Loucy (cell line): ENCODE data around the gene JMJD8.

Experiments used
- H2AFZ ChIP-seq: fragments of 200-600 bp; sonication (generic); 2 replicates; pipeline ENCODE4 v1.6.0; 2016; ENCODE audit warnings: antibody characterized with exemption, mild to moderate bottlenecking, low read length, moderate library complexity
- H3F3A ChIP-seq: fragments of 200-600 bp; 2 replicates; pipeline ENCODE4 v1.6.0; 2016; ENCODE audit warnings: antibody characterized with exemption, low read depth, mild to moderate bottlenecking
- H3K27me3 ChIP-seq: fragments of 200-600 bp; sonication (generic); 2 replicates; pipeline ENCODE4 v1.6.1; 2014; ENCODE audit warnings: low read length, mild to moderate bottlenecking; ENCODE audit not compliant: insufficient read depth, poor library complexity, severe bottlenecking
- H3K36me3 ChIP-seq: fragments of 200-600 bp; sonication (generic); 2 replicates; pipeline ENCODE4 v1.6.1; 2016; ENCODE audit warnings: low read length; ENCODE audit not compliant: insufficient read depth
- H3K4me1 ChIP-seq: fragments of 200-600 bp; sonication (generic); 2 replicates; pipeline ENCODE4 v1.5.1; 2014; ENCODE audit warnings: low read length, mild to moderate bottlenecking; ENCODE audit not compliant: insufficient read depth, poor library complexity, severe bottlenecking
- H3K4me2 ChIP-seq: fragments of 200-600 bp; sonication (generic); 2 replicates; pipeline ENCODE4 v1.6.0; 2014; ENCODE audit warnings: antibody characterized with exemption, low read length, low read depth, mild to moderate bottlenecking; ENCODE audit not compliant: poor library complexity, severe bottlenecking
- H3K4me3 ChIP-seq: fragments of 200-600 bp; sonication (generic); 2 replicates; pipeline ENCODE4 v1.5.1; 2014; ENCODE audit warnings: low read length, mild to moderate bottlenecking, mixed read lengths; ENCODE audit not compliant: poor library complexity, severe bottlenecking
- H3K79me2 ChIP-seq: fragments of 200-600 bp; sonication (generic); 2 replicates; pipeline ENCODE4 v1.6.1; 2014; ENCODE audit warnings: low read length; ENCODE audit not compliant: insufficient read depth
- H3K9ac ChIP-seq: fragments of 200-600 bp; sonication (generic); 2 replicates; pipeline ENCODE4 v1.6.0; 2014; ENCODE audit warnings: mild to moderate bottlenecking, low read depth, low read length, moderate library complexity; ENCODE audit not compliant: poor library complexity, severe bottlenecking
- H3K9me2 ChIP-seq: fragments of 200-600 bp; sonication (generic); replicated peaks from 2 replicates; pipeline ENCODE4 v1.6.1; 2016; ENCODE audit warnings: low read depth, low read length, mixed read lengths
- H3K9me3 ChIP-seq: fragments of 200-600 bp; sonication (generic); 2 replicates; pipeline ENCODE4 v1.6.1; 2014; ENCODE audit warnings: mild to moderate bottlenecking, antibody characterized with exemption, low read length, low read depth; ENCODE audit not compliant: insufficient read depth
- H4K20me1 ChIP-seq: fragments of 200-600 bp; sonication (generic); 2 replicates; pipeline ENCODE4 v1.6.0; 2014; ENCODE audit warnings: antibody characterized with exemption, low read length, mild to moderate bottlenecking; ENCODE audit not compliant: insufficient read depth, poor library complexity, severe bottlenecking
- EZH2phosphoT487 ChIP-seq: fragments of 200-600 bp; IDR thresholded peaks from 2 replicates; pipeline ENCODE4 v1.6.1; 2018; ENCODE audit warnings: antibody characterized with exemption, mild to moderate bottlenecking, moderate library complexity, borderline replicate concordance
- TF ChIP-seq, protein P1 (sequence below): fragments of 200-600 bp; sonication (generic); conservative IDR thresholded peaks from 2 replicates; pipeline ENCODE4 v1.5.1; 2014; ENCODE audit warnings: mild to moderate bottlenecking, antibody characterized with exemption, low read length

The JMJD8 gene

GRCh38 chr16:702341-702740 is 18.2 kb upstream of the JMJD8 start:
- H3K4me2 ChIP-seq: no peak overlapping the region
- H3K4me3 ChIP-seq: no peak overlapping the region
- H2AFZ ChIP-seq: no peak overlapping the region
- no peak for TF ChIP-seq EZH2phosphoT487
- TF ChIP-seq, protein P1, sequence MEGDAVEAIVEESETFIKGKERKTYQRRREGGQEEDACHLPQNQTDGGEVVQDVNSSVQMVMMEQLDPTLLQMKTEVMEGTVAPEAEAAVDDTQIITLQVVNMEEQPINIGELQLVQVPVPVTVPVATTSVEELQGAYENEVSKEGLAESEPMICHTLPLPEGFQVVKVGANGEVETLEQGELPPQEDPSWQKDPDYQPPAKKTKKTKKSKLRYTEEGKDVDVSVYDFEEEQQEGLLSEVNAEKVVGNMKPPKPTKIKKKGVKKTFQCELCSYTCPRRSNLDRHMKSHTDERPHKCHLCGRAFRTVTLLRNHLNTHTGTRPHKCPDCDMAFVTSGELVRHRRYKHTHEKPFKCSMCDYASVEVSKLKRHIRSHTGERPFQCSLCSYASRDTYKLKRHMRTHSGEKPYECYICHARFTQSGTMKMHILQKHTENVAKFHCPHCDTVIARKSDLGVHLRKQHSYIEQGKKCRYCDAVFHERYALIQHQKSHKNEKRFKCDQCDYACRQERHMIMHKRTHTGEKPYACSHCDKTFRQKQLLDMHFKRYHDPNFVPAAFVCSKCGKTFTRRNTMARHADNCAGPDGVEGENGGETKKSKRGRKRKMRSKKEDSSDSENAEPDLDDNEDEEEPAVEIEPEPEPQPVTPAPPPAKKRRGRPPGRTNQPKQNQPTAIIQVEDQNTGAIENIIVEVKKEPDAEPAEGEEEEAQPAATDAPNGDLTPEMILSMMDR: no peak
- H3K9me3 ChIP-seq: no peaks in the 10 kb centered on the region
- H3K36me3 ChIP-seq: no peaks in the 10 kb centered on the region
- H3K4me1 ChIP-seq: no peaks in the 10 kb centered on the region
- no peaks in the 10 kb centered on the region for H3K27me3 ChIP-seq
- H3K79me2 ChIP-seq: no peaks in the 10 kb centered on the region
- H3K9ac ChIP-seq: no peak overlapping the region
- no peaks in the 10 kb centered on the region for H4K20me1 ChIP-seq
- H3F3A ChIP-seq: no peaks in the 10 kb centered on the region
- no peaks in the 10 kb centered on the region for H3K9me2 ChIP-seq

- Histone ChIP-seq H3K4me2 (no peak overlapping the region), H3K9me3 (no peaks in the 10 kb centered on the region), H3F3A (no peaks in the 10 kb centered on the region), H4K20me1 (no peaks in the 10 kb centered on the region), H3K79me2 (no peaks in the 10 kb centered on the region), H3K36me3 (no peaks in the 10 kb centered on the region), H3K9me2 (no peaks in the 10 kb centered on the region), H3K9ac (no peak overlapping the region), H3K27me3 (no peaks in the 10 kb centered on the region), H3K4me1 (no peaks in the 10 kb centered on the region), H3K4me3 (no peak overlapping the region), H2AFZ (no peak overlapping the region)
- TF ChIP-seq EZH2phosphoT487: no peak
- TF ChIP-seq, protein P1: no peak
Observed at GRCh38 chr16:700684-701584, 16.8 kb upstream of the JMJD8 start.

DNA sequence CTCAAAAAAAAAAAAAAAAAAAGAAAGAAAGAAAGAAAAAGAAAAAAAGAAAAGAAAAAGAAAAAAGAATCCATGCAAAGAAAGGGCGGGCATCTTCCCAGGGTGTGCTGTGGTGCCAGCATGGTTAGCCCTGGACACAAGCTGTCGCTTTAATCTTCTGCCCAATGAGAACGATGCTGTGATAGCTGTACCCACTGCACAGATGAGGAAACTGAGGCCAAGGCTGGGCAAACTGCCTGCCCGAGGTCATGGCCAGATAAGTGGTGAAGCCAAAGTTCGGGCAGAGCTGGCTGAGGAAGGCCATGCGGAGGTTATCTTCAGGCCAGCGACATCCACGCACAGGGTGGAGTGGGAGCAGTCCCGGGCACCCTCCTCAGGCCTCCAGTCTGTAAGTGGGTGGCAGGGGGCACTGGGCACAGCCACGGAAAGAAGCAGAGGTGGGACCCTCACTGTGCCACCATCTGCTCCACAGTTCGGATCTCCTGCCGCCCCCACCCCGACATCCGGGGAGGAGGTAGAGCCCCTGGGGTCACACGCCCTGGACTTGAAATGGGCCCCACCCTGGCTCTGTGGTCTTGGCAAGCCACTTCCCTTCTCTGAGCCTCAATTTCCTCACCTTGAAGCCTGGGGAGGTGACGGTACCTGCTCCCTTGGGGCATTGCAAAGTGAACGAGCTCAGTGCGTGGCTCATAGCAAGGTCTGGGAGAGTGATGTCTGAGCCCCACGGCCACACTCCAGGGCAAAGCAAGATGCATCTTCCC is 15.0 kb upstream of the JMJD8 start:
- Histone ChIP-seq H3K79me2 (no peaks in the 10 kb centered on the region), H3K4me2 (no peak overlapping the region), H3K36me3 (no peaks in the 10 kb centered on the region), H3K27me3 (no peaks in the 10 kb centered on the region), H3F3A (no peaks in the 10 kb centered on the region), H3K4me3 (no peak overlapping the region), H3K9me3 (no peaks in the 10 kb centered on the region), H3K4me1 (no peaks in the 10 kb centered on the region), H3K9me2 (no peaks in the 10 kb centered on the region), H2AFZ (no peak overlapping the region), H4K20me1 (no peaks in the 10 kb centered on the region), H3K9ac (no peak overlapping the region)
- TF ChIP-seq, protein P1: no peak
- no peak for TF ChIP-seq EZH2phosphoT487
